HG03571 (cell line): ENCODE measurements around the gene ITPRIP.

ENCODE experiments used
- ATAC-seq: cut with Tn5 transposase; IDR thresholded peaks from one replicate; pipeline ENCODE4 v1.9.1; 2021; ENCODE audit not compliant: unreplicated experiment

Gene ITPRIP

GRCh38 chr10:104337985-104338735 is at the start of gene ITPRIP:
TSS of gene ITPRIP (minus strand) at chr10:104338465. CDS start at chr10:104316051, 22,414 bp downstream.
- ATAC-seq: peak; percentile 75

- no peak for ATAC-seq
Measured at GRCh38 chr10:104387130-104387888, 49.0 kb upstream of the ITPRIP start.

DNA sequence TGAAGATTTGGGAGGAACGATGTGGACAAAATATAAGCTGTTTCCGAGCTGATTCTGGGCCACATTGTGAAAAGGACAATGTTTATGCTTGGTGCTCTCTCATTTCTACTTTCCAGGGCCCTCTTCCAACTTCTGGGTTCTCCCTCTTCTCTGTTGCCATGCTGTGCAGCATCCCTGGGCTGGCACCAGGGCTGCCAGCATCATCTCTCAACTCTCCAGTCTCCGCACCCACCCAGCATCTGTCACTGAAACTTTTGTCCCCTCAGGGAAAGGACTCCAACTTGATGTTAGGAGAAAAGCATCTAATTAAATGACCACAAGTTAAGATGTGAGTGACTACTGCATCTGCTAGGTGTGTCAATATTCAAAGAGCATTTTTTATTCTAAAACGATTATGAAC is 42.1 kb upstream of the ITPRIP start:
- ATAC-seq: no peak

- no peak for ATAC-seq
Measured at GRCh38 chr10:104376784-104377300, 38.6 kb upstream of the ITPRIP start.

DNA sequence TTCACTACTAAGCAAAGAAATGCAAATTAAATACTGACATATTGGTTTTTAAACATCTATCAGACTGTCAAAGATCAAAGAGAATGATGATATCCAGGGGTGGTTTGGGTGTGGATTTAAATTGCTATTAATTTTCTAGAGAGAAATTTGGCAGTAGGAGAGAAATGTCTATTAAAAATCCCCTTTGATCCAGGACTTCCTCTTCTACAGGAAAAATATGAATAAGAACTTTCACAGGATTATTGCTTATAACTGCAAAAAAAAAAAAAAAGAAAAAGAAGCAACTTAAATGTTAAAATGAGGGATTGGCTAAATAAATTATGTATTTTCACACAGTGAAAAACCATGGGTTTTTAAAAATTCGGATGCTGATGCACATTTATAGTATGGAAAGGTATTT is 36.3 kb upstream of the ITPRIP start:
- no peak for ATAC-seq

DNA sequence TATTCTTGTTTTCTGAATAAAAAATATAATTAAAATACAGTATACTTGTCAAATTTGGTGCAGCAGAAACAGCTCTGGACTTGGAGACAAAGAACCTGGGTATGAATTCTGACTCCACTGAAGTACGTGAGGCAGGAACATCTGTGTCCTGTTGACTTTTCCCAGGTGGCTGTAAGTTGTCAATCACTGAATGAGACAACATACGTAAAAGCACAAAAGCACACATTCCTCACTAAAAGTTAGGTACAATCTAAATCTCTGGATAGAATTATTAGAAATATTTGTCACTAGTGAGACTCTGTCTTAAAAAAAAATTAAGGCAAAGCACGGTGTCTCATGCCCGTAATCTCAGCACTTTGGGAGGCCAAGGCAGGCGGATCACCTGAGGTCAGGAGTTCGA is 33.5 kb upstream of the ITPRIP start:
- ATAC-seq: no peak

DNA sequence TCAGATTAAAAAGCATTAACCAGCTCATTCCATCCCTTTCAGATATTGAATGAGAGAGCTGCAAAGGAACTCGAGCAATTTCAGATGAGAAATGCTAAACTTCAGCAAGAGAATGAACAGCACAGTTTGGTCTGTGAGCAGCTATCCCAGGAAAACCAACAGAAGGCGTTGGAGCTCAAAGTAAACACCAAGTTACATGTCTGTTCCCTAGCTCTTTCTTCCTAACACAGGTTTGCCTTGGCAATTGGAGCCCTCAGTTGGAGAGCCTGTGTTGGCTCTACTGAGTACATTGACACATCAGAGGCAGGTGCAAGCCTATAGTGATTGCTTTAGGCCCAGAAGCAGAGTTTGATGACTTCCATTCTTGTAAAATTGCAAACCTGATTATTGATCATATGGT is 30.1 kb upstream of the ITPRIP start:
- ATAC-seq: no peak

GRCh38 chr10:104367904-104368303 is 29.6 kb upstream of the ITPRIP start:
- ATAC-seq: no peak

DNA sequence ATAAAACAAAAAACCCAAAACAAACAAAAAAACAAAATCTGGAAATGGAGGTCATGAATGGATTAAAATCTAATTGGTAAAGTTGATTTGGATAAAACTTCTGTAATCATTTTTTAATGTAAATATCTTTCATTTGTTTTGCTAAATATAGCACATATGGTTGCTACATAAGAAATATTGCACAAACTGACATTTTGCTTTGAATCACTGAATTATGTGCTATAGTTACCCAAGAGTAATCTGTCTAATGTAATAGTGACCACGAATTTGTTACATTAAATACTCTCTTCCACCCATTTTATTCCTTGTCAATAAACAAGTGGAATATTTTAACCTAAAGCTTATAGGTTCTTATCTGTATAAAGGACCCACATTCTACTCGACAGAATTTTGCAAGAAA is 21.5 kb upstream of the ITPRIP start:
- no peak for ATAC-seq

DNA sequence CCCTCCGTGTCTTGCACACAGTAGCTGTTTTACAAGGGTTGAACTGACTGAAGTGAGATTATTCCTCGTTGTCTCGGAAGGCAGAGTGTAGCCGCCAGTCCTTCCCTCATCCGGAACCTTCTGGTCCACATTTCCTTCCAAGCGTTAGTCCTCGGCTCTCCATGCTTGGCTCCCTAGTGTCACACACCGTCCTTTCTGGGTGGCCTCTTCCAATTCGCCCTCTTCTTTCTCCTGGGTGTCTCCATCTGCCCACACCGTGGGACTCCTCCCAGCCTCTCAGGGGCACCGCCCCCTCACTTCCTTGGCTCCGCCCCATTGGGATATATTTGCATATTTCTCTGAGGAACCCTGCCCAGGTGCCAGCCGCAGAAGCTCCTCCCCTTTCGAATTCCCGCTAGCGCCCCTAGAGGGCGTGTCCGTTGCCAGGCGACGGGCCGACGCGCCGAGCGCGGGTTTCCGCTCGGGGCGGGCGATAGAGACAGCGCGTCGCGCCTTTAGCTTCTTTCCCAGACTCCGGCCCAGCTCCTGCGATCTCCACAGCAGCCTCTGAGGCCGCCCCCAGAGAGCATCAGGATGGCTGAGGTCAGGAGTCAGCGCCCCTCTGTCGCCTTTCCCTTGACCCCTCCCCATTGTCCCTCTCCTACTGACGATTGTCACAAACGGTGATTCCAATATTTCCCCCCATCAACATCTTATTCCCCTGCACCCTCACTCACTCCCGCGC is 15.2 kb upstream of the ITPRIP start, which contains the start of gene CFAP58:
CFAP58 (plus strand) TSS at position 509 of the 724 bp plus-strand sequence; CDS start at position 574, 65 bp downstream.
- ATAC-seq: peak; percentile 57

DNA sequence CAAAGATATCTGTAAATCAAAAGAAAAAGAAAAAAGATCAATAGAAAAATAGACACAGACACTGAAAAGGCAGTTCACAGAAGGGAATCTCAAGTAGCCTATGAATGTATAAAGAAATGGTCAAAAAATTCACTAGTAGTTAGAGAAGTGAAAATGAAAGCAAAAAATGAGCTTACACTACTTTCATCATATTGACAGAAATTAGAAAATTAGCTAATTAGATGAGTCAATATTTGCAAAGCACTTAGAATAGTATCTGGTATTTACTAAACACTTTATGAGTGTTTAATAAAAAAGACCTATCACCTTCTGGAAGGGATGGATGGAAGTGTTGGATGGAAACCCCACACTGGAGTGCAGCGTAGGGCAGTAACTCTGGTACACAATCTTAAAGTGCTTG is 13.7 kb upstream of the ITPRIP start:
- peak; percentile 19 for ATAC-seq

- no peak for ATAC-seq
Measured at GRCh38 chr10:104351061-104351702, 12.9 kb upstream of the ITPRIP start.

- ATAC-seq: peak; percentile 41
Measured at GRCh38 chr10:104350127-104350635, 11.9 kb upstream of the ITPRIP start.

DNA sequence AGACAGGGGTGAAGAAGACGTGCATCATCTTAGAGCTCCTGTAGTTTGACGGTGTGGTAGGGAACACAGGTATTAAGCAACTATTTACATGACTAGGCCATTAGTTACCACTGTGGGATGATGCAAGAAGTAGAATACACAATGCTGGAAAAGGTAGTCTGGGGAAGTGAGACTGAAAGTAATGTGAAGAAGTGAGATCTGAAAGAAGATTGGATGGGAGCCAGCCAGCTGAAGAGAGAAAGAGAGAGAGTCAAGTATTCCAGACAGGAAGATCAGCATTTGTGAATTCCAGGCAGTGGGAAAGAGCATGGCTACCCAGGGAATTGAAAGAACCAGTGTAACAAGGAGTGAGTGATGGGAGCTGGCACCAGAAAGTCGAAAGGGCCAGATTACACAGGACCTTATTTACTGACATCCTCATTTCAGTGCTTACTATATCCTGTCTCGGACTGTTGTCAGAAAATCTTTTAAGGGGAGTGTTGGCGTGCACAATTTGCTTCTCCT is 11.4 kb upstream of the ITPRIP start:
- peak; percentile 59 for ATAC-seq

DNA sequence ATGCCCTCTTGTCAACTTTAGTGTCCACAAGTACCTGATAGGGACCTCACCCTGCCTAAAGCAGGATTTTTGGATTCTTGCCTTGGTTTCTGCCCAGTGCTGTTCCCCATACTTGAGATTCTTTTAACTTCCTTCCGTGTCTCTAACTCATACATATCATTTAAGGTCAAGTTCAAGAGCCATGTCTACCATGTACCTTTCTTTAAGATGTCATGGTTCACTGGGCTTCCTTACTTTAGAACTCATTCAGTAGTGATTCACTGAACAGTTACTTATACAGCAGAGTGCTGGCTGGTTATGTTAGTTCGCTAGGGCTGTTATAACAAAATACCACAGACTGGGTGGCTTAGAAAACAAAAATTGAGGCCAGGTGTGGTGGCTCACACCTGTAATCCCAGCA is 10.3 kb upstream of the ITPRIP start:
- ATAC-seq: no peak

GRCh38 chr10:104347295-104348045 is 9.2 kb upstream of the ITPRIP start:
- ATAC-seq: no peak

DNA sequence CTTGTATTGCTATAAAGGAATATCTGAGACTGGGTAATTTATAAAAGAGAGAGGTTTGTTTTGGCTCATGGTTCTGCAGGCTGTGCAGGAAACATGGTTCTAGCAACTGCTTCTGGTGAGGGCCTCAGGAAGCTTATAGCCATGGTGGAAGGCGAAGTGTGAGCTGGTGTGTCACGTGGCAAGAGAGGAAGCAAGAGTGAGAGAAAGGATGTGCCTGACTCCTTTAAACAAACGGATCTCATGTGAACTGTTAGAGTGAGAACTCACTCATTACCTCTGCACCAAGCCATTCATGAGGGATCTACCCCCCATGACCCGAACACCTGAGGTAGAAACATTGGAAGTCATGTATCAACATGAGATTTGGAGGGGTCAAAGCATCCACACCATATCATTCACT is 7.7 kb upstream of the ITPRIP start:
- ATAC-seq: no peak

GRCh38 chr10:104345515-104345914 is 7.2 kb upstream of the ITPRIP start:
- no peak for ATAC-seq

DNA sequence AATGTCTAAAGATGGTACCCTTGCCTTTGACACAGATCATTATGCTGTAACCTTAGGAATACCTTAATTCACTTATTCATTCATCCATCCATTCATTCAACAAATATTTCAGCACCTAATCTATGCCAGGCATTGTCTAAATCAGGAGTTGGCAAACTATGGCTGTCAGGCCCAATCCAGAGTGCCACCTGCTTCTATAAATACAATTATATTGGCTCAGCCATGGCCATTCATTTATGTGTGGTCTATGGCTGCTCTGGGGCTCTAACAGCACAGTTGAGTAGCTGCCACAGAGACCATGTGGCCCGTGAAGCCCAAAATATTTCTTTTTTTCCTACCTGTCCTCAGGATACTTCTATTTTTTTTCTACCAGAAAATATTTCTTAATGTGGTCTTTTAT is 6.0 kb upstream of the ITPRIP start:
- no peak for ATAC-seq

DNA sequence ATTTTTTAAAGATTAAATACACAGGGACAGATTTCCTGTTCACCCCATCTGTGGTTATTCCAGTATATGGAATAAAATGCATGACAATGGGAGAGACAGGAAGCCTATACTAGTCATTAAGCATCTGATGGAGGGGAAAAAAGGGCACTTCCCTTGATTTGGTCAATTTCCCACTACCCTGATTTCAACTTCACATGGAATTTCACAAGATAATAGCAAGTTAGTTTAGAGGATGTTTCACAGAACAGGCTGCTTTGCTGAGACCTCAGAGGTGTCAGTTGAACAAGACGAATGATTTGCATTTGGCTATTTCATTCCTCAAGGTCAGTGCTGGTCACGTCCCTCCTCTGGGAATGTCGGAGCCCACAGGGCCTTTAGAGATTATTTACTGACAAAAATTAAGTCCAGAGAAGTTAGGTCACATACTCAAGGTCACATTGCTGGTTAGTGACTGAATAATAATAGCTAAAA is 4.7 kb upstream of the ITPRIP start:
- ATAC-seq: no peak
